Right renal cortex interstitium (tissue), 3 donors: ENCODE results near the gene IKZF1. TPM values are rescaled to one million over a fixed set of nuclear protein-coding genes. Genes with fewer than 3 reads are reported as not detected.

Experiments
- DNase-seq, 3 donors: peaks; one replicate each; pipeline ENCODE4 v3.0.0-alpha.2; 2013; ENCODE audit warnings: low read depth in 3 of 3, low spot score in 2 of 3
- polyA plus RNA-seq, 3 donors: library from polyadenylated mRNA; unstranded; fragments of 120-200 nt; gene quantifications; one replicate each; pipeline ENCODE4 v1.2.1, GENCODE V29; 2013; ENCODE audit not compliant: insufficient read length in 3 of 3

IKZF1 gene
- polyA plus RNA-seq, 3 donors: 1.2 to 1.8 (median 1.2) TPM

GRCh38 chr7:50282813-50283605 is 21.5 kb upstream of the IKZF1 start:
- no peak for DNase-seq

- DNase-seq: no peak
Measured at GRCh38 chr7:50283731-50284130, 20.8 kb upstream of the IKZF1 start.

DNA sequence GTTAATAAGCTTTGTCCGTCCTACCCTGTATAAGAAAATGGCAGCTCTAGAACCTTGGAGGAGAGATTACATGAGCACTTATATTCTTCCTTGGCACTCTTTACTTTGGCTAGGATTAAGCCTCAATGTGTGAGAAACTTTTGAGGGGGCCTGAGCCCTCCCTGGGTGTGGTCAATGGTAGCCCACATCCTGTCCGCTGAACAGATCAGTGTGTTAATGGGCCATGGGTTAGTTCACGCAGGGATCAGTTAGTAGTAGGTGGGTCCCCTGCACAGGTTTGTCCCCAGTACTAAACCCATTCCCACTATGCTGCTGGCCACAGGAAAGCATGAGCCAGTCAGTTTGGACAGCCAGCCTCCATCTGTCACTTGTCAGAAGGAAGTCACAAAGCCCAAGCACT is 20.2 kb upstream of the IKZF1 start:
- no peak for DNase-seq

DNA sequence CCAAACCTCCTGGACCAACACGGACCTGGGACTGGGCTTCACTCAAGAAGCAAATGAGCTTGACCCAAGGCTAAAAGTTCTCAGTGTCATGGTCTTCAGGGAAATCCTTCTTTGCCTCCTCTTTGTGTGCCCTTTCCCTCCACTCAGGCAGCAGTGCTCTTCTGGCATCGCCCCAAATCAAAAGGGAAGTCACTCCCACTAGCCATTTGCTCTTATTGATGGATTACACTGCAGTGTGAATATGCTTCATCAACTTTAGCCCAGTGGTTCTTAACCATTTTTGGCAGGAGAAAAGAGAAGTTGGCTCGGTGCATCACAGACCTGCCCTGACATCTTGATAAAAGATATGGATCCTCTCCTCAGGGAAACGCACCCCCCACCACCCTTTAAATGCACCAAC is 19.2 kb upstream of the IKZF1 start:
- no peak for DNase-seq

DNA sequence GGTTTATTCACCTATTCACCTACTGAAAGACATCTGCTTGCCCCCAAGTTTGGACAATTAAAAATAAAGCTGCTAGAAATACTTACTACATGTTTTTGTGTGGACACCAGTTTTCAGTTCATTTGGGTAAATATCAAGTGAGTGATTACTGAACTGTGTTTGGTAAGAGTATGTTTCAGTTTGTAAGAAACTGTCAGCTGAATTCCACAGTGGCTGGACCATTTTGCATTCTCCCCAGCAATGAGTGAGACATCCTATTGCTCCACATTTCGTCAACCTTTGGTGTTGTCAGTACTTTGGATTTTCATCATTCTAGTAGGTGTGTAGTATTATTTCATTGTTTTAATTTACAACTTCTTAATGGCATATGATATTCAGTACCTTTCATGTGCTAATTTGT is 17.4 kb upstream of the IKZF1 start:
- no peak for DNase-seq

GRCh38 chr7:50292165-50292757 is 12.3 kb upstream of the IKZF1 start:
- no peak for DNase-seq

- DNase-seq: no peak
Measured at GRCh38 chr7:50292763-50293162, 11.8 kb upstream of the IKZF1 start.

- DNase-seq: no peak
Measured at GRCh38 chr7:50293509-50294179, 10.9 kb upstream of the IKZF1 start.

GRCh38 chr7:50295133-50295532 is 9.4 kb upstream of the IKZF1 start:
- no peak for DNase-seq

GRCh38 chr7:50296799-50297198 is 7.7 kb upstream of the IKZF1 start:
- DNase-seq: no peak

- DNase-seq: no peak
Measured at GRCh38 chr7:50298811-50299562, 5.5 kb upstream of the IKZF1 start.

GRCh38 chr7:50300336-50300735 is 4.2 kb upstream of the IKZF1 start:
- DNase-seq: no peak

DNA sequence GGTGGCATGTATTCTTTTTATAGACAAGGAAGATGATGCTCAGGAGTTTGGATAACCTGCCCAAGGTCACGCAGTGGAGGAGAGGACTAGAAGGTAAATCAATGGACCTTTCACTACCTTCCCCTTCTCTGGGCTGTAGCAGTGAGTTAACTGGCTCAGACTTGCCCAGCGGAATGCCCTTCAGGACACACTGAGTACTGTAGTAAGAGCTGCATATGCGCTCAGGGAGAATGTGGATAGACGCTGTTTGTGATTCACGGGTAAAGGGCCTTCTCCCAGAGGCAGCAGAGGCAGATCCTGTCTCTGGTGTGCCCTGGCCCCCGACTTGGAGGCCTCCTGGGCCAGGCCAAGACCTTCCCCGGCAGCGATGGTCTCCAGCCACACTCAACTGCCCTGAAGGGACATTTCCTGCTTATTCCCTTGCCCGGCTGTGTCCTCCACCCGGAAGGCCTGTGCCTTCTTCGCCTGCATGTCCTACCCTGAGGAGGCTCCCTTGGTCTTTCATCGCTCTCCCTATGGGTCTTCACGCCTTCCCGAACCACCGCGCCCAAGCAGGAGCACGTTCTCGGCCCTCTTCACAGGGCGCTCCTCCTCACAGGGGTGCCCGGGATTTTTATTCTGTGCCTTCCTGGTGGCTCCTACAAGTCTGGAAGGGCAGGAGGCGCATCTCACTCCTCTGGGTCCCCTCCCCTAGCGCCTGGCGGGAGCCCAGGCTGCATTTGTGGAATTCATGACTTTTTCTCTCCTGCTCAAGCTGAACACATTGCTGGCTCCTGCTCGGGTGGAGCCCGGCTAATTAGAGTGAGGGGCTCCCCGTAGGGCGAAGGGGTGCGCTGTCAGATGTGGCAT is 1.8 kb upstream of the IKZF1 start:
- DNase-seq: no peak

- no peak for DNase-seq
Measured at GRCh38 chr7:50303335-50304128, 984 bp upstream of the IKZF1 start.

- no peak for DNase-seq
Measured at GRCh38 chr7:50304911-50305582, 531 bp downstream of the IKZF1 start.

DNA sequence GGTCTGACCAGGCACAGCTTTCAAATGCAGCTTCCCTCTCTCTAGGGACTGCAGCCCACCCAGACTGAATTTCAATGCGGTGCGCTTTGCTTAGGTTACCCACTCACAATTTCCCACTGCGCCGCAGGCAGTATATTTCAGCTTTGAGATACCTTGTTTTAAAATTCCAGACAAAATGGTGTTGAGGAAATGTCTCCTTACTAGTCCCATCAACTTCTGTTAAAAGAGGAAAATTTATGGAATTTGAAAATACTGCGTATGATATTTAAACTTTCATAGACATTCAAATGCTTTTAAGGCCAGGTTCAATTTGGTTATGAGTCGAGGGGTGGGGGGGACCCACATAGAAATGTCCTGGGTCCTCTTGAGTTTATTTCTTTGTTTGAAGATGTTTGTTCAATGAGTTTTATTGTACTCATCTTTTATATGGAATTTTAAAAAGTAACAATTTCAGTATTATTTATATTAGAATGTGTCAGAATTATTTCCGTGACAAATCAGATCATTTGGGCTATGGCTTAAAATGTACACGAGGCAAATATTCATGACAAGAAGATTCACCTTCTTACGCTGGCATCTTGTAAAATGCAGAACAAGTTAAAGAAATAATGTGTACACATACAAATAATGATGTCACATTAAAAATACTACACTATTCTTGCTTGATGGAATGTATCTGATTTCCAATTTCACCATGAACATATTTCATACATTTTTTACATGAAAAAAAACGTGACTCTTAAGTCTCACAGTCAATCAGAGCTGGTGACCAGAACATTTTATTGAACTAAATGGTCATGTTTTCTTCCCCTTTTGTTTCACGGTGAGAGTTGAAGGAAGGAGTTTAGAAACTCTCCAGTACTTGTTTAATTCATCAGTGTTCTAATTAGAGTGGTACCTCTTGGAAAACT is 1.3 kb downstream of the IKZF1 start:
- DNase-seq: no peak

- DNase-seq: no peak
Measured at GRCh38 chr7:50306494-50307367, 2.2 kb downstream of the IKZF1 start.
